Brain microvascular endothelial cell (primary cell): ENCODE measurements around the gene GMDS.

Experiments
- DNase-seq: peaks from one replicate; pipeline ENCODE4 v3.0.0-alpha.2; 2020
- H3K27ac ChIP-seq: fragments of 250-450 bp; sonication (Bioruptor Pico); 2 replicates; pipeline ENCODE4 v1.5.1; 2020; ENCODE audit warnings: mild to moderate bottlenecking, moderate library complexity
- H3K27me3 ChIP-seq: fragments of 250-450 bp; sonication (Bioruptor Pico); replicated peaks from 2 replicates; pipeline ENCODE4 v1.5.1; 2020; ENCODE audit warnings: mild to moderate bottlenecking
- H3K36me3 ChIP-seq: fragments of 250-450 bp; sonication (Bioruptor Pico); replicated peaks from 2 replicates; pipeline ENCODE4 v1.5.1; 2020; ENCODE audit warnings: mild to moderate bottlenecking
- H3K4me3 ChIP-seq: 2 replicates; pipeline ENCODE4 v1.5.1; 2011; ENCODE audit warnings: low read depth, mild to moderate bottlenecking, control low read depth, low read length, moderate library complexity
- in situ Hi-C: cut with HindIII; loops from 2 replicates; pipeline ENCODE4 v1.10.0; 2017; ENCODE audit warnings: low sequenced_read_pairs, low pct_ligation_motif_present
- TF ChIP-seq, protein P1 (sequence below): IDR thresholded peaks from 2 replicates; pipeline ENCODE4 v1.5.1; 2011; ENCODE audit warnings: low read depth, mild to moderate bottlenecking, moderate library complexity, low read length, control low read depth, inconsistent platforms; ENCODE audit errors: missing control alignments

The GMDS gene

DNA sequence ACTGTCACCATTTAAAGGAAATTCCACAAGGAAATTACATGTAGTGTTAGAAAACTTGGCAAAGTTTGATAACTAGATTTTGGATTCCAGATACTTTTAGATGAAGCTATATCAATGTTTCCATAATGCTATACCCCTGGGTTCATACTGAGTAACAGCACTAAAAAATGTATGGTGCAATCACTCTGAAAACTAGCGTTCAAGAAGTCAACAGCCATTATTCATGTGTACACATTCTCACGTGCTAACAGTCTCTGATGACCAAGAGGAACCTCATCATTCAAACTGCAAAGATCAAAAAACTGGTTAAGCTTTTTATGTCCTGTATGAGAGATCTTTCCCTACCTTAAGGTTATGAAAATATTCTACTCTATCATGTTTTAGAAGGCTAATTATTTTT, 197.6 kb downstream of the GMDS start:
- DNase-seq: no peak
- Histone ChIP-seq H3K27me3 (no peaks in the 10 kb centered on the region), H3K36me3 (no peaks in the 10 kb centered on the region), H3K27ac (no peak overlapping the region), H3K4me3 (no peak overlapping the region)
- TF ChIP-seq, protein P1, sequence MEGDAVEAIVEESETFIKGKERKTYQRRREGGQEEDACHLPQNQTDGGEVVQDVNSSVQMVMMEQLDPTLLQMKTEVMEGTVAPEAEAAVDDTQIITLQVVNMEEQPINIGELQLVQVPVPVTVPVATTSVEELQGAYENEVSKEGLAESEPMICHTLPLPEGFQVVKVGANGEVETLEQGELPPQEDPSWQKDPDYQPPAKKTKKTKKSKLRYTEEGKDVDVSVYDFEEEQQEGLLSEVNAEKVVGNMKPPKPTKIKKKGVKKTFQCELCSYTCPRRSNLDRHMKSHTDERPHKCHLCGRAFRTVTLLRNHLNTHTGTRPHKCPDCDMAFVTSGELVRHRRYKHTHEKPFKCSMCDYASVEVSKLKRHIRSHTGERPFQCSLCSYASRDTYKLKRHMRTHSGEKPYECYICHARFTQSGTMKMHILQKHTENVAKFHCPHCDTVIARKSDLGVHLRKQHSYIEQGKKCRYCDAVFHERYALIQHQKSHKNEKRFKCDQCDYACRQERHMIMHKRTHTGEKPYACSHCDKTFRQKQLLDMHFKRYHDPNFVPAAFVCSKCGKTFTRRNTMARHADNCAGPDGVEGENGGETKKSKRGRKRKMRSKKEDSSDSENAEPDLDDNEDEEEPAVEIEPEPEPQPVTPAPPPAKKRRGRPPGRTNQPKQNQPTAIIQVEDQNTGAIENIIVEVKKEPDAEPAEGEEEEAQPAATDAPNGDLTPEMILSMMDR: no peak
- in situ Hi-C loops: no loop called here

DNA sequence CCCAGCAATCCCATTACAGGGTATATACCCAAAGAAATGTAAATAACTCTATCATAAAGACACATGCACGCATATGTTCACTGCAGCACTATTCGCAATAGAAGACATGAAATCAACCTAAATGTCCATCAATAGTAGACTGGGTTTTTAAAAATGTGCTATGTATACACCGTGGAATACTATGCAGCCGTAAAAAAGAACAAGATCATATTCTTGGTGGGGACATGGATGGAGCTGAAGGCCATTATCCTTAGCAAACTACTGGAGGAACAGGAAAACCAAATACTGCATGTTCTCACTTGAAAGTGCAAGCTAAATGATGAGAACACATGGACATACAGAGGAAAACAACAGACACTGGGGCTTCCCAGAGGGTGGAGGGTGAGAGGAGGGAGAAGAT, 201.2 kb downstream of the GMDS start:
- no peak overlapping the region for H3K27ac ChIP-seq
- H3K27me3 ChIP-seq: no peaks in the 10 kb centered on the region
- H3K4me3 ChIP-seq: no peak overlapping the region
- TF ChIP-seq, protein P1: no peak
- no peak for DNase-seq
- in situ Hi-C loops: no loop called here
- H3K36me3 ChIP-seq: no peaks in the 10 kb centered on the region

DNA sequence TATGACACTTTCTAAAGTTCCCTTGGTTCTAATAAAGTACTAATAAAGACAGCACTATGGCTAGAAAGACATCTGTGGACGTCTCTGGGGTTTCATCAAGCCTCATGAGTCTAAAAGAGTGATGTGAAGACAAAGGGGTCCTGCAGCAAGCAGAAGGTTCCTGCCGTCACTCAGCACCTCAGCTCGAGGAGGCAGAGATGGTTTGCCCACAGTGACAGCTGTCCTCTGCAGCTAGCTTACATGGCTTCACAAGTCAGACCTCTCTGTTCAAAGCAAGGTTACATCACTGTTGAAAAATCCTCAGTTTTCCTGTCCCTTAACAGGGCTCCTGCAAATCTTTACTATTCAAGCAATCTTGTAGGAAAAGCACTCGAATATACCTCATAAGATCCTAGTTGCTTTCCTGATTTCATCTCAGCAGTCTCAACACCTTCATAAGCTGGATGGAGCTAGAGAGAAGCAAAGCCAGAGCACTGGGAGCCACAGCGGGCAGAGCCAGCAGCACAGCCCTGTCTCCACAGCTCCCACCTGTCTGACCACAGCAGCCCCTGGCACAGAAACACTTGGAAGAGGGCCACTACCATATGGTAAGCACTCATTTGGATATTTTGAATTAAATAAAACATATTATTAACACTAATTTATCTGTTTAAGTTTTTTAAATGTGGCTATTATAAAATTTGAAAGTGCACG, 202.3 kb downstream of the GMDS start:
- in situ Hi-C loops: no loop called here
- Histone ChIP-seq H3K4me3 (no peak overlapping the region), H3K36me3 (no peaks in the 10 kb centered on the region), H3K27me3 (no peaks in the 10 kb centered on the region), H3K27ac (no peak overlapping the region)
- no peak for DNase-seq
- TF ChIP-seq, protein P1: no peak

DNA sequence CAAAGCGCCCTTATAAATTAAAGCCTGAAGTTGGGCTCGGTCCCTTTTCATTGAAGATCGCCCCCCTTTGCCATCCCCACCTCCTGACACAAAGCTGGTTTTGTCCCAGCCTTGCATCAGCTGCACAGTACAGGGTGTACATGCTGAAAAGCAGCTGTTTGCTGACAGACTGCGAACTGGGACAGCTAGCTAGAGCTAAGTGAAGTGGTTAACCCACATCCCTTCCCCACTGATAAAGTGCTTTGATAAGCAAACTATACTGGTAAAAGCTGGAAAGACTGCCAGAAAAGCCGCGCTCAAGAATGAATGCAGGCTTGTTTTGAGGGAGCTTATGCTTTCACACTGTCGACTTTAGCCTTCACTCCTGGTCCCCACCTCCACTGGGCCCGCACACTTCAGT, 207.3 kb downstream of the GMDS start:
- TF ChIP-seq, protein P1: no peak
- Histone ChIP-seq H3K27ac (no peak overlapping the region), H3K27me3 (no peaks in the 10 kb centered on the region), H3K36me3 (no peaks in the 10 kb centered on the region), H3K4me3 (no peak overlapping the region)
- in situ Hi-C loops: no loop called here
- peak; percentile 8 for DNase-seq

GRCh38 chr6:2037237-2037926, 208.0 kb downstream of the GMDS start:
- no peak for DNase-seq
- TF ChIP-seq, protein P1: peak; percentile 37

More at GRCh38 chr6:2037237-2037926, 208.0 kb downstream of the GMDS start:
- no peaks in the 10 kb centered on the region for H3K27me3 ChIP-seq
- no peak overlapping the region for H3K27ac ChIP-seq
- H3K36me3 ChIP-seq: no peaks in the 10 kb centered on the region
- in situ Hi-C loops: no loop called here
- H3K4me3 ChIP-seq: no peak overlapping the region
